Measurements from ENCODE around the gene PNCK.
"Not testable (repeated sequence)": the region's sequence is repeated elsewhere in the genome, so short reads cannot be mapped to it uniquely, and the experiment has no call there.

The PNCK gene

GRCh38 chrX:153685751-153686696 is 12.4 kb upstream of the PNCK start:
- FAIRE-seq = no peak

- no peak for FAIRE-seq
Observed at GRCh38 chrX:153685156-153685536, 11.5 kb upstream of the PNCK start.

GRCh38 chrX:153684467-153685155 is 11.0 kb upstream of the PNCK start:
- no peak for FAIRE-seq

- not testable (repeated sequence) for FAIRE-seq
Observed at GRCh38 chrX:153683486-153683885, 9.9 kb upstream of the PNCK start.

GRCh38 chrX:153681175-153681574 is 7.6 kb upstream of the PNCK start:
- FAIRE-seq = no peak

- FAIRE-seq = no peak
Observed at GRCh38 chrX:153674219-153674851, 722 bp upstream of the PNCK start.

GRCh38 chrX:153672531-153673427 is 834 bp downstream of the PNCK start:
- FAIRE-seq = no peak

- no peak for FAIRE-seq
Observed at GRCh38 chrX:153671589-153672530, 1.8 kb downstream of the PNCK start.

GRCh38 chrX:153670748-153671588 is 2.6 kb downstream of the PNCK start:
- no peak for FAIRE-seq

- no peak for FAIRE-seq
Observed at GRCh38 chrX:153669901-153670731, 3.5 kb downstream of the PNCK start.

GRCh38 chrX:153669174-153669890 is 4.3 kb downstream of the PNCK start:
- no peak for FAIRE-seq

- FAIRE-seq = no peak
Observed at GRCh38 chrX:153668423-153669173, 5.0 kb downstream of the PNCK start.

- FAIRE-seq = no peak
Observed at GRCh38 chrX:153667956-153668396, 5.6 kb downstream of the PNCK start.

- no peak for FAIRE-seq
Observed at GRCh38 chrX:153667281-153667955, 6.2 kb downstream of the PNCK start.

- FAIRE-seq = no peak
Observed at GRCh38 chrX:153665726-153666306, 7.8 kb downstream of the PNCK start.

- FAIRE-seq = no peak
Observed at GRCh38 chrX:153662266-153662665, 11.3 kb downstream of the PNCK start.

- FAIRE-seq = no peak
Observed at GRCh38 chrX:153659268-153659667, 14.3 kb downstream of the PNCK start.
